ENCODE results near the gene MARF1.

GRCh38 chr16:15599303-15600070, 43.5 kb downstream of the MARF1 start:
- TF ChIP-seq CTCF (IDR thresholded peaks at IDR 0.05) (no peak), POLR2A (IDR thresholded peaks at IDR 0.05) (no peak)
